ENCODE results near the gene NGEF.

The NGEF gene

DNA sequence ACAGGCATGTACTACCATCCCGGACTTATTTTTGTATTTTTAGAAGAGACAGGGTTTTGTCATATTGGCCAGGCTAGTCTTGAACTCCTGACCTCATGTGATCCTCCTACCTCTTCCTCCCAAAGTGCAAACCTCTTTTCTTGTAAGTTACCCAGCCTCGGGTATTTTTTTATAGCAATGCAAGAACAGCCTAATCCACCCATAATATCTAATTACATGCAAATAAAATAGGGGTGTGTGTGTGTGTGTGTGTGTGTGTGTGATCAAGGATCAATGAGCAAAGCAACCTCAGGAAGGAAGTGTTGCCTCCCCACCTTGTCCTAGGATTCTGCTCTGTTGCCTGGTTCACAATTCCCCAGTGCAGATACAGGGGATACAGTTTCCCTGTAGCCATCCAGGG lies 45.6 kb downstream of the NGEF start:
- Histone ChIP-seq H3K36me3 (ENCODE audit: insufficient read depth, low read length) (no peaks in the 10 kb centered on the region), H3K9ac (ENCODE audit: low read depth, low read length) (no peak overlapping the region), H3K9me3 (ENCODE audit: control insufficient read depth, insufficient read depth, low read length) (no peaks in the 10 kb centered on the region; the same call in 1 of the 2 replicates), H3K4me1 (ENCODE audit: insufficient read depth, low read length) (0 out of 2 replicates have a peak, but pooled peaks cover 4% of the 10 kb centered on the region)

GRCh38 chr2:232966122-232966521 lies 46.9 kb downstream of the NGEF start:
- H3K4me1 ChIP-seq (ENCODE audit: insufficient read depth, low read length): 0 out of 2 replicates have a peak, but pooled peaks cover 4% of the 10 kb centered on the region

DNA sequence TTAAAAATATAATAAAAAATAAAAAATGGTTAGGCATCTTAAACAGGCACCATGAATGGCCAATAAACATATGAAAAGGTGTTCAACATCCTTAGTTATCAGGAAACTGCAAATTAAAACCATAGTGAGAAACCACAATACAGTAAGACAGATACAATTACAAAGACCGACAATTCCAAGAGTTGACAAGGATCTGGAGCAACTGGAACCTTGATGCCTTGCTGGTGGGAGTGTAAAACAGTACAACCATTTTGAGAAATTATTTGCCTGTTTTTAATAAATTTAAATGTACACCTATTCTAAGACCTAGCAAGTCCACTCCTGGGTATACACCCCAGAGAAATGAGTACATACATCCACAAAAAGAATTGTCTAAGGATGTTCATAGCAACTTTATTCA lies 49.1 kb downstream of the NGEF start:
- 0 out of 2 replicates have a peak, but pooled peaks cover 4% of the 10 kb centered on the region for H3K4me1 ChIP-seq (ENCODE audit: insufficient read depth, low read length)

More at GRCh38 chr2:232966122-232966521, 46.9 kb downstream of the NGEF start:
- Histone ChIP-seq H3K36me3 (ENCODE audit: insufficient read depth, low read length) (no peaks in the 10 kb centered on the region), H3K9me3 (ENCODE audit: control insufficient read depth, insufficient read depth, low read length) (peaks cover 3% of the 10 kb centered on the region; the same call in 1 of the 2 replicates), H3K9ac (ENCODE audit: low read depth, low read length) (no peak overlapping the region)

DNA sequence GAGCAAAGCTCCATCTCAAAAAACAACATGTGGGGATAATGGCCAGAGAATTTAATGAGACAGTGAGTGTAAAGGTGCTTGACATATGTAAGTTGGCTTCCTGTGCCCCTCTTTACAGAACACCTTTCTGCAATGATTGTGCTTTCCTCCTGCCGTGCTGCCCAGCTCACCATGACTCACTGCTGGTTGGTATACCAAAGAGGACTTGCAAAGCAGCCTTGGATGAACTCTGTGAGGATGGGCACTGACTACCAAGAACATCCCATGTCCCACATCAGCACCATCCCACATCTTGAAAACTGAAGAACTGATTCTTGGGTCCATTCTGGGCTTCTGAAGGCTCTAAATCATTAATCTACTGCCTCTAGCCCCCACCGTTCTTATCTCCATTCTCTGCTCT lies 52.2 kb downstream of the NGEF start:
- peaks cover 3% of the 10 kb centered on the region; the same call in 1 of the 2 replicates for H3K9me3 ChIP-seq (ENCODE audit: control insufficient read depth, insufficient read depth, low read length)
- H3K9ac ChIP-seq (ENCODE audit: low read depth, low read length): no peak overlapping the region
- H3K4me1 ChIP-seq (ENCODE audit: insufficient read depth, low read length): no peaks in the 10 kb centered on the region
- H3K36me3 ChIP-seq (ENCODE audit: insufficient read depth, low read length): no peaks in the 10 kb centered on the region

More for the DNA sequence above, 49.1 kb downstream of the NGEF start:
- Histone ChIP-seq H3K9me3 (ENCODE audit: control insufficient read depth, insufficient read depth, low read length) (peaks cover 3% of the 10 kb centered on the region; the same call in 1 of the 2 replicates), H3K9ac (ENCODE audit: low read depth, low read length) (no peak overlapping the region), H3K36me3 (ENCODE audit: insufficient read depth, low read length) (no peaks in the 10 kb centered on the region)

DNA sequence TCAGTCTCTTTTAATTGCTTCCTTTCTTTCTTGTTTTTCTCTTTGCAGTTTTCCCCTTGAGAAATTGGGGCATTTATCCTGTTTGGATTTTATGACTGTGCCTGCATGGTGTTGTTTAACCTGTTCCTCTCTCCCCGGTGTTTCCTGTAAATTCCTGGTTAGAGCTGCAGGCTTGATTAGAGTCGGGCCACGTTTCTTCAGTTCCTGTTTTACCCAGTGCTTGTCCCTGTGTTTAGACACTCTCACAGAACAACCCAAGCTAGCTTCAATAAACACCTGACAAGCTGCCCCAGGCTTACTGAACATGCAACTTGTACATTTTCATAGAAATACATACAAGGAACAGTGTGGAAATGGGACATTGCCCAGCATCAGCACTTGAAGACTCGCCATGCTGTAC lies 53.9 kb downstream of the NGEF start:
- Histone ChIP-seq H3K4me1 (ENCODE audit: insufficient read depth, low read length) (no peaks in the 10 kb centered on the region), H3K36me3 (ENCODE audit: insufficient read depth, low read length) (no peaks in the 10 kb centered on the region), H3K9ac (ENCODE audit: low read depth, low read length) (no peak overlapping the region), H3K9me3 (ENCODE audit: control insufficient read depth, insufficient read depth, low read length) (peaks cover 3% of the 10 kb centered on the region; the same call in 1 of the 2 replicates)

DNA sequence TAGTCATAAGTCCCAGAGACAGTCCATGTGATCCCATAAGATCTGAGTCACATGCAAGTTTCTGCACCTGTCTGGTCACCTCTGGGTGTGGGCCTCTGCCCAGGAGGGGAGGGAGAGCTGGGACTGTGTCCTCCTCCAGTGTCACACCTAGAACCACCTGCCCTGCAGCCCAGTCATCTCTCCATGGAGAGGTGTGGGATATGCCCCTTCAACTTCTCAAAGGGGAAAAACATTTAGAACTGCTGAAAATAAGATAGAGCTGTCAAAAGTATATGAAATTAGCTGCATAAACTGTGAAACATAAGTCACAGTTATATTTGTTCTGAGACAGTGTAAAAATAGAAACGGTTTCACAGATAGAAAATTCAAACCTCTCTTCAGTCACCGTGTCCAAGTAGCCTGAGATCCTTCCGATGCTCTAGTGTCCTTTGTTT lies 55.4 kb downstream of the NGEF start:
- Histone ChIP-seq H3K9ac (ENCODE audit: low read depth, low read length) (no peak overlapping the region), H3K4me1 (ENCODE audit: insufficient read depth, low read length) (no peaks in the 10 kb centered on the region), H3K36me3 (ENCODE audit: insufficient read depth, low read length) (no peaks in the 10 kb centered on the region)

GRCh38 chr2:232955856-232956255 lies 57.2 kb downstream of the NGEF start:
- Histone ChIP-seq H3K9ac (ENCODE audit: low read depth, low read length) (no peak overlapping the region), H3K4me1 (ENCODE audit: insufficient read depth, low read length) (no peaks in the 10 kb centered on the region; the same call in 1 of the 2 replicates), H3K9me3 (ENCODE audit: control insufficient read depth, insufficient read depth, low read length) (no peaks in the 10 kb centered on the region), H3K36me3 (ENCODE audit: insufficient read depth, low read length) (no peaks in the 10 kb centered on the region)

More for the DNA sequence above, 55.4 kb downstream of the NGEF start:
- H3K9me3 ChIP-seq (ENCODE audit: control insufficient read depth, insufficient read depth, low read length): peaks cover 3% of the 10 kb centered on the region; the same call in 1 of the 2 replicates

GRCh38 chr2:232954691-232955090 lies 58.4 kb downstream of the NGEF start:
- Histone ChIP-seq H3K9me3 (ENCODE audit: control insufficient read depth, insufficient read depth, low read length) (no peaks in the 10 kb centered on the region), H3K36me3 (ENCODE audit: insufficient read depth, low read length) (no peaks in the 10 kb centered on the region), H3K9ac (ENCODE audit: low read depth, low read length) (no peak overlapping the region), H3K4me1 (ENCODE audit: insufficient read depth, low read length) (no peaks in the 10 kb centered on the region; the same call in 1 of the 2 replicates)

DNA sequence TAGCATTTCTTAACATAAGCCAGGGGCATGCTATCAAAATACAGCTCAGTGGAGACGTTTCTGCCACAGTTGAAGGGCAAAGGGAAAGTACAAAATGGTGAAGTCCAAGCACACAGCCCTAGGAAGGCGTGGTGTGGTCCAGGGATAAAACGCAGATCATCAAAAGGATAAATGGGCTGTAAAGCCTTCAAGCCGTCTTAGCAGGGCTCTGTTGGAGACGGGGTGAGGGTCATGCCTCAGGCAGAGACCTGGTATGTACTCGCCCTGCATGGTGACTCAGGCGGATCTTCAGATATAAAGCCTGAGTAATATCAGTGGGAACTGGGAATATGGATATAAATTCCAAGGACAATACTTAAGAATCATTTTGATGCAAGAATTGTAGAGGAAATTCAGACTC lies 61.2 kb downstream of the NGEF start:
- no peak overlapping the region for H3K9ac ChIP-seq (ENCODE audit: low read depth, low read length)
- no peaks in the 10 kb centered on the region for H3K36me3 ChIP-seq (ENCODE audit: insufficient read depth, low read length)
- no peaks in the 10 kb centered on the region for H3K9me3 ChIP-seq (ENCODE audit: control insufficient read depth, insufficient read depth, low read length)
- no peaks in the 10 kb centered on the region; the same call in 1 of the 2 replicates for H3K4me1 ChIP-seq (ENCODE audit: insufficient read depth, low read length)

DNA sequence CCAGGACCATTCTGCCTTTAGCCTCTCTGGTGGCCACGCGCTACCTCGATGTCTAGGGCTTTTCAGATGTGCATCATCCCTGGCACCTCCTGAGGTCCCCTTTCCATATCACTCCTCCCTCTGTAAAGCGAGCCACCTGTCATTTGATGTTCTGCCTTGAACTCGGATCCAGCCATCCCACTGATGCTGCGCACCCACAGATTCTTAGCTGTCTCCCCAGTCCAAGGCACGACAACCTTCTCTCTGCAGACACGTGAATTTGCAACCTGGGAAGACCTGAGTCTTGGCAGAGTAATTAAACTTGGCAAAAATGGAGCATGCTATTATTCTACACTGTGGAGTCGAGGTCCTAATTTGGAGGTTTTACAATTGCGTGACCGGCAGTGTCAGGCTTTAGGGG lies 61.9 kb downstream of the NGEF start:
- no peaks in the 10 kb centered on the region for H3K9me3 ChIP-seq (ENCODE audit: control insufficient read depth, insufficient read depth, low read length)

GRCh38 chr2:232950751-232951150 lies 62.3 kb downstream of the NGEF start:
- Histone ChIP-seq H3K9me3 (ENCODE audit: control insufficient read depth, insufficient read depth, low read length) (no peaks in the 10 kb centered on the region), H3K9ac (ENCODE audit: low read depth, low read length) (no peak overlapping the region), H3K36me3 (ENCODE audit: insufficient read depth, low read length) (no peaks in the 10 kb centered on the region), H3K4me1 (ENCODE audit: insufficient read depth, low read length) (no peaks in the 10 kb centered on the region; the same call in 1 of the 2 replicates)

More for the DNA sequence above, 61.9 kb downstream of the NGEF start:
- Histone ChIP-seq H3K36me3 (ENCODE audit: insufficient read depth, low read length) (no peaks in the 10 kb centered on the region), H3K4me1 (ENCODE audit: insufficient read depth, low read length) (no peaks in the 10 kb centered on the region; the same call in 1 of the 2 replicates), H3K9ac (ENCODE audit: low read depth, low read length) (no peak overlapping the region)

GRCh38 chr2:232949016-232949415 lies 64.0 kb downstream of the NGEF start:
- no peaks in the 10 kb centered on the region for H3K36me3 ChIP-seq (ENCODE audit: insufficient read depth, low read length)
- no peaks in the 10 kb centered on the region for H3K9me3 ChIP-seq (ENCODE audit: control insufficient read depth, insufficient read depth, low read length)
- no peaks in the 10 kb centered on the region; the same call in 1 of the 2 replicates for H3K4me1 ChIP-seq (ENCODE audit: insufficient read depth, low read length)
- H3K9ac ChIP-seq (ENCODE audit: low read depth, low read length): no peak overlapping the region

GRCh38 chr2:232942831-232943230 lies 70.2 kb downstream of the NGEF start:
- Histone ChIP-seq H3K9me3 (ENCODE audit: control insufficient read depth, insufficient read depth, low read length) (no peaks in the 10 kb centered on the region; the same call in 1 of the 2 replicates), H3K36me3 (ENCODE audit: insufficient read depth, low read length) (no peaks in the 10 kb centered on the region), H3K4me1 (ENCODE audit: insufficient read depth, low read length) (no peaks in the 10 kb centered on the region), H3K9ac (ENCODE audit: low read depth, low read length) (no peak overlapping the region)

DNA sequence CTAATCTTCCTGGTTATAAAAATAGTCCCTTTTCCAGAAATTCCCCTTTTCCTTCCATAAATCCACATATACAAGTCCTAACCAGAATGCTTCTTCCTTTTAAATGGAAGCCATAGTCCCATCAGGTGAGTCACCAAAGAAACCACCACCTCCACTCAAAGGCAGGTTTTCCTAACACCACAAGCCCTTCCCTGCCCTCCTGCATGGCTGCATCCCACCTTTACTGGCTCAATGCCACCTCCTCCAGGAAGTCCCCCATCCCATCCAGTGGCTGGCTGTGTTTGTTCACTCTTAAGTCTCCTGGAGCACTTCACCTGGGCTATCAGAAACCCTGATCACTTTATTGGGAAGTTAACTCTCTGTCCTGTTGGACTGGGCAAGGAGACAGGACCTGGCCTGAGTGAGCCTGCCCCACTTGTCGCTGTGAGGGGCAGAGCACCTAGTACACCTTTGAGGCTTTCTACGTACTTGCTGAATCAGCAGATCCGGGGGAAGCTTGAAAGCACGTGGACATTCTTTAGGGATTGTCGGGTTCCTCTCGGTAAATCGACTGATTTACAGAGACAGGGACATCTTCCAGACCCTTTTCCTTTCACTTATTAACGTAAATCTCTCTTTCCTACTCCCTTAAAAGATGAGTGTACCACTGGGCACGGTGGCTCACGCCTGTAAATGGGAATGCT lies 71.0 kb downstream of the NGEF start:
- Histone ChIP-seq H3K9me3 (ENCODE audit: control insufficient read depth, insufficient read depth, low read length) (no peaks in the 10 kb centered on the region; the same call in 1 of the 2 replicates), H3K36me3 (ENCODE audit: insufficient read depth, low read length) (no peaks in the 10 kb centered on the region), H3K4me1 (ENCODE audit: insufficient read depth, low read length) (no peaks in the 10 kb centered on the region), H3K9ac (ENCODE audit: low read depth, low read length) (no peak overlapping the region)

DNA sequence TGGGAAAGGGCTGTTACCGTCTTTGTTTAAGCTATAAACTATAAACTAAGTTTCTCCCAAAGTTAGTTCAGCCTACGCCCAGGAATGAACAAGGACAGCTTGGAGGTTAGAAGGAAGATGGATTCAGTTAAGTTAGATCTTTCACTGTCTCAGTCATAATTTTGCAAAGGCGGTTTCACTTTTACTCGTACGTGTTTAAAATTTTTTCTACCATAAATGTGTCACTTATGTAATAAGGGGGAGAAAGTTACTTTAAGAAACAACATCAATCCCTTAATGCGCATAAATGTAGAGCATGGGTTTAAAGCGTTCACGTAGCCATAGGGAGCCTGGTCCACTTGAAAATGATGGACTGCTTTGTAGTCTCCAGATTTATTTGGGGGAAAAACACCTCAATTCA lies 71.7 kb downstream of the NGEF start:
- H3K9ac ChIP-seq (ENCODE audit: low read depth, low read length): no peak overlapping the region
- no peaks in the 10 kb centered on the region; the same call in 1 of the 2 replicates for H3K9me3 ChIP-seq (ENCODE audit: control insufficient read depth, insufficient read depth, low read length)
- no peaks in the 10 kb centered on the region for H3K4me1 ChIP-seq (ENCODE audit: insufficient read depth, low read length)
- no peaks in the 10 kb centered on the region for H3K36me3 ChIP-seq (ENCODE audit: insufficient read depth, low read length)
